ENCODE results near the gene CYB5D1.
A peak's percentile ranks its signal among the peaks of the same experiment; 100 is the strongest.

The CYB5D1 gene

GRCh38 chr17:7818746-7819645 lies 38.8 kb upstream of the CYB5D1 start:
- no peaks in the 10 kb centered on the region for H3K27me3 ChIP-seq (ENCODE audit: insufficient read depth, low read length)
- H3K4me3 ChIP-seq (ENCODE audit: low read depth, low read length), result peak overlapping the region; percentile 8
- H3K18ac ChIP-seq (ENCODE audit: low read length), result no peak overlapping the region
- no peak overlapping the region for H2BK120ac ChIP-seq (ENCODE audit: insufficient read depth, low read length, poor library complexity)
- peak overlapping the region; percentile 37 for H3K9ac ChIP-seq (ENCODE audit: low read length)
- no peak overlapping the region for H2BK5ac ChIP-seq (ENCODE audit: low read depth, low read length, poor library complexity)
- H3K9me3 ChIP-seq (ENCODE audit: insufficient read depth, low read depth, low read length), result peaks cover 5% of the 10 kb centered on the region
- H4K8ac ChIP-seq (ENCODE audit: low read depth, low read length), result no peak overlapping the region
- H3K79me1 ChIP-seq (ENCODE audit: low read length), result no peaks in the 10 kb centered on the region
- no peak overlapping the region for H2AK5ac ChIP-seq (ENCODE audit: low read length)
- no peaks in the 10 kb centered on the region for H3K79me2 ChIP-seq (ENCODE audit: control insufficient read depth, insufficient read depth, low read length, poor library complexity)
- H3K36me3 ChIP-seq (ENCODE audit: control insufficient read depth in 1 of 2, insufficient read depth in 2 of 2, low read length in 2 of 2), result no peaks in the 10 kb centered on the region
- H3K27ac ChIP-seq (ENCODE audit: low read depth, low read length), result no peak overlapping the region
- no CpG with 5 or more reads among the region's 27 CpGs for WGBS (ENCODE audit: extremely low coverage, insufficient coverage, insufficient read length)
- no peak overlapping the region for H2BK12ac ChIP-seq (ENCODE audit: low read length)
- no peak overlapping the region for H2AFZ ChIP-seq (ENCODE audit: insufficient read depth, low read length, poor library complexity)
- H3K23ac ChIP-seq (ENCODE audit: low read length), result no peak overlapping the region
- peaks cover 8 to 10% of the 10 kb centered on the region in 2 experiments for H3K4me1 ChIP-seq (ENCODE audit: control insufficient read depth in 1 of 2, insufficient read depth in 2 of 2, low read length in 2 of 2)
- H4K91ac ChIP-seq (ENCODE audit: low read depth, low read length), result no peak overlapping the region
- H3K14ac ChIP-seq (ENCODE audit: low read length), result no peak overlapping the region
- no peak overlapping the region for H3K4ac ChIP-seq (ENCODE audit: low read depth, low read length)
- no peak for DNase-seq
- H3K4me2 ChIP-seq (ENCODE audit: low read length), result no peak overlapping the region
- H4K12ac ChIP-seq (ENCODE audit: low read depth, low read length), result no peak overlapping the region

GRCh38 chr17:7820231-7820630 lies 37.6 kb upstream of the CYB5D1 start:
- no peak overlapping the region for H3K27ac ChIP-seq (ENCODE audit: low read depth, low read length)
- H3K23ac ChIP-seq (ENCODE audit: low read length), result no peak overlapping the region
- no peak overlapping the region for H2BK5ac ChIP-seq (ENCODE audit: low read depth, low read length, poor library complexity)
- H3K4ac ChIP-seq (ENCODE audit: low read depth, low read length), result no peak overlapping the region
- no peak overlapping the region for H2BK120ac ChIP-seq (ENCODE audit: insufficient read depth, low read length, poor library complexity)
- H3K9ac ChIP-seq (ENCODE audit: low read length), result no peak overlapping the region
- H4K91ac ChIP-seq (ENCODE audit: low read depth, low read length), result no peak overlapping the region
- H3K79me1 ChIP-seq (ENCODE audit: low read length), result no peaks in the 10 kb centered on the region
- no peak overlapping the region for H4K8ac ChIP-seq (ENCODE audit: low read depth, low read length)
- no peaks in the 10 kb centered on the region for H3K79me2 ChIP-seq (ENCODE audit: control insufficient read depth, insufficient read depth, low read length, poor library complexity)
- H3K9me3 ChIP-seq (ENCODE audit: insufficient read depth, low read depth, low read length), result peaks cover 4% of the 10 kb centered on the region
- WGBS (ENCODE audit: extremely low coverage, insufficient coverage, insufficient read length), result no CpG with 5 or more reads among the region's 5 CpGs
- H3K27me3 ChIP-seq (ENCODE audit: insufficient read depth, low read length), result no peaks in the 10 kb centered on the region
- H3K4me1 ChIP-seq (ENCODE audit: control insufficient read depth in 1 of 2, insufficient read depth in 2 of 2, low read length in 2 of 2), result peaks cover 8 to 12% of the 10 kb centered on the region in 2 experiments
- no peak overlapping the region for H4K12ac ChIP-seq (ENCODE audit: low read depth, low read length)
- H3K18ac ChIP-seq (ENCODE audit: low read length), result no peak overlapping the region
- H3K14ac ChIP-seq (ENCODE audit: low read length), result no peak overlapping the region
- H2BK12ac ChIP-seq (ENCODE audit: low read length), result no peak overlapping the region
- no peak overlapping the region for H2AFZ ChIP-seq (ENCODE audit: insufficient read depth, low read length, poor library complexity)
- H3K4me3 ChIP-seq (ENCODE audit: low read depth, low read length), result no peak overlapping the region
- DNase-seq, result no peak
- H2AK5ac ChIP-seq (ENCODE audit: low read length), result no peak overlapping the region
- no peaks in the 10 kb centered on the region for H3K36me3 ChIP-seq (ENCODE audit: control insufficient read depth in 1 of 2, insufficient read depth in 2 of 2, low read length in 2 of 2)
- H3K4me2 ChIP-seq (ENCODE audit: low read length), result no peak overlapping the region

GRCh38 chr17:7822126-7822525 lies 35.7 kb upstream of the CYB5D1 start:
- H3K23ac ChIP-seq (ENCODE audit: low read length), result no peak overlapping the region
- no peak overlapping the region for H4K8ac ChIP-seq (ENCODE audit: low read depth, low read length)
- no peak overlapping the region for H3K27ac ChIP-seq (ENCODE audit: low read depth, low read length)
- H3K27me3 ChIP-seq (ENCODE audit: insufficient read depth, low read length), result no peaks in the 10 kb centered on the region
- no peak overlapping the region for H3K9ac ChIP-seq (ENCODE audit: low read length)
- H3K4ac ChIP-seq (ENCODE audit: low read depth, low read length), result no peak overlapping the region
- peaks cover 3 to 9% of the 10 kb centered on the region in 2 experiments for H3K4me1 ChIP-seq (ENCODE audit: control insufficient read depth in 1 of 2, insufficient read depth in 2 of 2, low read length in 2 of 2)
- WGBS (ENCODE audit: extremely low coverage, insufficient coverage, insufficient read length), result 100% methylated on average over 1 of the region's 14 CpGs
- no peak overlapping the region for H3K4me2 ChIP-seq (ENCODE audit: low read length)
- H4K91ac ChIP-seq (ENCODE audit: low read depth, low read length), result no peak overlapping the region
- H3K36me3 ChIP-seq (ENCODE audit: control insufficient read depth in 1 of 2, insufficient read depth in 2 of 2, low read length in 2 of 2), result no peaks in the 10 kb centered on the region
- no peak overlapping the region for H4K12ac ChIP-seq (ENCODE audit: low read depth, low read length)
- no peak for DNase-seq
- no peak overlapping the region for H2BK120ac ChIP-seq (ENCODE audit: insufficient read depth, low read length, poor library complexity)
- H3K79me1 ChIP-seq (ENCODE audit: low read length), result no peaks in the 10 kb centered on the region
- no peak overlapping the region for H3K4me3 ChIP-seq (ENCODE audit: low read depth, low read length)
- H3K9me3 ChIP-seq (ENCODE audit: insufficient read depth, low read depth, low read length), result peaks cover 4% of the 10 kb centered on the region
- no peak overlapping the region for H2AFZ ChIP-seq (ENCODE audit: insufficient read depth, low read length, poor library complexity)
- no peak overlapping the region for H3K18ac ChIP-seq (ENCODE audit: low read length)
- no peak overlapping the region for H2BK5ac ChIP-seq (ENCODE audit: low read depth, low read length, poor library complexity)
- no peak overlapping the region for H3K14ac ChIP-seq (ENCODE audit: low read length)
- H2AK5ac ChIP-seq (ENCODE audit: low read length), result no peak overlapping the region
- H2BK12ac ChIP-seq (ENCODE audit: low read length), result no peak overlapping the region
- H3K79me2 ChIP-seq (ENCODE audit: control insufficient read depth, insufficient read depth, low read length, poor library complexity), result no peaks in the 10 kb centered on the region

DNA sequence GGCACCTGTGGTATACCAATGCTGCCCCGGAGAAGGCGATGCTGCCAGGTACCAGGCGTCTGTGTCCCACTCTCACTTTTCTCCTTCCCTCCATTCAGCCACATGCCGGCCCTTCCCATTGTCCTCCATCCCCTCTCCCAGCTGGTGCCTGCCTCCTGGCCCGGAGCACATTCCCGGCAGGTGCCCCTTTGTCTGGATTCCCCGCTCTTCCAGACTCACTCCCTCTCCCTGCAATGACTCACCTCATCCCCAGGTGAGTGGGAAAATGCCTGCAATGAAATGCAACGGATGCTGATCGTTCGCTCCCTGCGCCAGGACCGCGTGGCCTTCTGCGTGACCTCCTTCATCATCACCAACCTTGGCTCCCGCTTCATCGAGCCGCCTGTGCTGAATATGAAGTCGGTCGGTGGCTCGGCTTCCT lies 34.2 kb upstream of the CYB5D1 start:
- Histone ChIP-seq H3K4me2 (ENCODE audit: low read length) (no peak overlapping the region), H3K18ac (ENCODE audit: low read length) (no peak overlapping the region), H3K14ac (ENCODE audit: low read length) (no peak overlapping the region), H4K8ac (ENCODE audit: low read depth, low read length) (no peak overlapping the region), H3K79me2 (ENCODE audit: control insufficient read depth, insufficient read depth, low read length, poor library complexity) (no peaks in the 10 kb centered on the region), H3K36me3 (ENCODE audit: control insufficient read depth in 1 of 2, insufficient read depth in 2 of 2, low read length in 2 of 2) (no peaks in the 10 kb centered on the region), H2AK5ac (ENCODE audit: low read length) (no peak overlapping the region), H3K27me3 (ENCODE audit: insufficient read depth, low read length) (no peaks in the 10 kb centered on the region), H3K27ac (ENCODE audit: low read depth, low read length) (no peak overlapping the region), H3K23ac (ENCODE audit: low read length) (no peak overlapping the region), H3K79me1 (ENCODE audit: low read length) (no peaks in the 10 kb centered on the region), H3K9me3 (ENCODE audit: insufficient read depth, low read depth, low read length) (peaks cover 4% of the 10 kb centered on the region), H2AFZ (ENCODE audit: insufficient read depth, low read length, poor library complexity) (no peak overlapping the region), H2BK120ac (ENCODE audit: insufficient read depth, low read length, poor library complexity) (peak overlapping the region; percentile 8), H2BK12ac (ENCODE audit: low read length) (no peak overlapping the region), H3K4ac (ENCODE audit: low read depth, low read length) (no peak overlapping the region), H3K4me1 (ENCODE audit: control insufficient read depth in 1 of 2, insufficient read depth in 2 of 2, low read length in 2 of 2) (peaks cover 3 to 9% of the 10 kb centered on the region in 2 experiments), H4K12ac (ENCODE audit: low read depth, low read length) (no peak overlapping the region), H4K91ac (ENCODE audit: low read depth, low read length) (no peak overlapping the region), H2BK5ac (ENCODE audit: low read depth, low read length, poor library complexity) (no peak overlapping the region), H3K9ac (ENCODE audit: low read length) (no peak overlapping the region), H3K4me3 (ENCODE audit: low read depth, low read length) (no peak overlapping the region)
- DNase-seq, result no peak
- no CpG with 5 or more reads among the region's 20 CpGs for WGBS (ENCODE audit: extremely low coverage, insufficient coverage, insufficient read length)

Data from trophoblast cell (in vitro differentiated cells and primary cell).